A549 (cell line): ENCODE data around the gene LGALS3BP. TPM values are rescaled to one million over a fixed set of nuclear protein-coding genes. Genes with fewer than 3 reads are reported as not detected.
A peak's percentile ranks its signal among the peaks of the same experiment; 100 is the strongest.

Experiments used
- ATAC-seq, 2 experiments: fragments of 200-7000 bp in 1 of 2; fragments of >200 bp in 1 of 2; cut with Nextera tagmentation in 1 of 2; cut with Tn5 transposase in 1 of 2; 3 replicates each; pipeline versions ENCODE4 v1.8.0 to v1.9.1; 2018 to 2020; ENCODE audit warnings: mild to moderate bottlenecking in 1 of 2, moderate library complexity in 1 of 2
- CTCF ChIA-PET: fragments of 300-600 bp; sonication (Branson Sonifier 250); formaldehyde crosslinking; extraction: SDS; loops from one replicate; lab custom pipeline; 2021; ENCODE audit warnings: antibody characterized with exemption, inconsistent platforms; lab: Yijun Ruan, JAX
- POLR2A ChIA-PET: fragments of 350-600 bp; formaldehyde crosslinking; extraction: SDS; loops from one replicate; lab custom pipeline; 2021; ENCODE audit warnings: antibody characterized with exemption, inconsistent platforms; lab: Yijun Ruan, JAX
- DNase-seq, 2 experiments: peaks; one replicate each; pipeline versions ENCODE4 v3.0.0 to v3.0.0-alpha.2; 2011 to 2016; ENCODE audit warnings: low read depth in 1 of 2, low spot score in 1 of 2
- FAIRE-seq: peaks from 2 replicates; lab custom pipeline; 2011; peaks lifted over from hg19 to GRCh38; lab: Jason Lieb, UNC
- H3K27ac ChIP-seq, 2 experiments: fragments of >200 bp; sonication (Bioruptor Twin); formaldehyde crosslinking; 3 replicates each; pipeline ENCODE4 v1.5.1; 2016 to 2017
- H3K4me1 ChIP-seq: fragments of >200 bp; sonication (Bioruptor Twin); formaldehyde crosslinking; 3 replicates; pipeline ENCODE4 v1.6.1; 2016
- H3K4me2 ChIP-seq: fragments of >200 bp; sonication (Bioruptor Twin); formaldehyde crosslinking; 3 replicates; pipeline ENCODE4 v1.6.1; 2016
- H3K4me3 ChIP-seq: fragments of >200 bp; sonication (Bioruptor Twin); formaldehyde crosslinking; 3 replicates; pipeline ENCODE4 v1.5.1; 2016
- H3K9me3 ChIP-seq: fragments of >200 bp; sonication (Bioruptor Twin); formaldehyde crosslinking; 3 replicates; pipeline ENCODE4 v1.6.1; 2016
- CBX2 ChIP-seq: fragments of 200-600 bp; sonication (generic); IDR thresholded peaks from 2 replicates; pipeline ENCODE4 v1.6.1; 2016; ENCODE audit warnings: low read depth, mild to moderate bottlenecking, borderline replicate concordance
- CEBPB ChIP-seq, 2 experiments: fragments of >200 bp in 1 of 2; sonication (Bioruptor Twin) in 1 of 2; formaldehyde crosslinking in 1 of 2; IDR thresholded peaks; 2 replicates each; pipeline ENCODE4 v1.6.1; 2012 to 2016
- CHD4 ChIP-seq: fragments of 200-600 bp; sonication (generic); IDR thresholded peaks from 2 replicates; pipeline ENCODE4 v1.6.1; 2016; ENCODE audit warnings: antibody characterized with exemption, mild to moderate bottlenecking, borderline replicate concordance
- EP300 ChIP-seq, 2 experiments: fragments of >200 bp; sonication (Bioruptor Twin); formaldehyde crosslinking; IDR thresholded peaks; 2 replicates in 1 of 2; 3 replicates in 1 of 2; pipeline ENCODE4 v1.6.1; 2016 to 2017
- HES2 ChIP-seq: fragments of >200 bp; sonication (Bioruptor Twin); formaldehyde crosslinking; IDR thresholded peaks from 2 replicates; pipeline ENCODE4 v1.6.1; 2016
- HOXB13 ChIP-seq: fragments of 250-450 bp; sonication (Bioruptor Pico); IDR thresholded peaks from 2 replicates; pipeline ENCODE4 v1.5.0; 2020; ENCODE audit warnings: low read depth, mild to moderate bottlenecking, moderate library complexity
- JUN ChIP-seq, 2 experiments: fragments of >200 bp; sonication (Bioruptor Twin); formaldehyde crosslinking; IDR thresholded peaks; 2 replicates in 1 of 2; 3 replicates in 1 of 2; pipeline ENCODE4 v1.6.1; 2016 to 2017
- KDM5A ChIP-seq: fragments of 200-600 bp; sonication (generic); IDR thresholded peaks from 2 replicates; pipeline ENCODE4 v1.6.1; 2016; ENCODE audit warnings: antibody characterized with exemption, mild to moderate bottlenecking
- MAFK ChIP-seq: fragments of 450-650 bp; IDR thresholded peaks from 2 replicates; pipeline ENCODE4 v1.6.1; 2014; ENCODE audit not compliant: partially characterized antibody
- NFE2L2 ChIP-seq: fragments of 150-350 bp; conservative IDR thresholded peaks from 2 replicates; pipeline ENCODE4 v1.6.1; 2014; ENCODE audit warnings: low read length
- NPAS2 ChIP-seq: fragments of 250-450 bp; sonication (Bioruptor Pico); IDR thresholded peaks from 2 replicates; pipeline ENCODE4 v1.8.0; 2022; ENCODE audit warnings: mild to moderate bottlenecking, moderate library complexity, borderline replicate concordance
- PHF8 ChIP-seq: fragments of 200-600 bp; sonication (generic); IDR thresholded peaks from 2 replicates; pipeline ENCODE4 v1.6.1; 2016; ENCODE audit warnings: low read depth, mild to moderate bottlenecking, antibody characterized with exemption, moderate library complexity, borderline replicate concordance
- RAD21 ChIP-seq, 2 experiments: fragments of >200 bp in 1 of 2; sonication (Bioruptor Twin) in 1 of 2; formaldehyde crosslinking in 1 of 2; IDR thresholded peaks in 1 of 2; conservative IDR thresholded peaks in 1 of 2; 2 replicates in 1 of 2; 3 replicates in 1 of 2; pipeline ENCODE4 v1.6.1; 2012 to 2018; ENCODE audit warnings: inconsistent platforms in 1 of 2
- RNF2 ChIP-seq: fragments of 200-600 bp; sonication (generic); IDR thresholded peaks from 2 replicates; pipeline ENCODE4 v1.6.1; 2016; ENCODE audit warnings: low read depth, mild to moderate bottlenecking, antibody characterized with exemption, moderate library complexity, borderline replicate concordance
- SREBF2 ChIP-seq: fragments of 450-650 bp; IDR thresholded peaks from 2 replicates; pipeline ENCODE4 v1.6.1; 2014; ENCODE audit warnings: mild to moderate bottlenecking, moderate library complexity
- ZFP36 ChIP-seq: fragments of 450-650 bp; IDR thresholded peaks from 2 replicates; pipeline ENCODE4 v1.6.1; 2014; ENCODE audit warnings: borderline replicate concordance; ENCODE audit not compliant: partially characterized antibody
- WGBS: methylation state at CpG from one replicate; pipeline ENCODE4 v1.1.6; 2017; ENCODE audit errors: missing lambda C conversion rate; 5-methylcytosine and 5-hydroxymethylcytosine counted together
- polyA plus RNA-seq, 4 experiments: library from polyadenylated mRNA; depleted of rRNA in 3 of 4; stranded (reverse); fragments of >200 nt; fragmentation: RNase III in 1 of 4; extraction: RNeasy Plus Mini Kit Qiagen cat#74134 plus additional on column Dnase treatment in 1 of 4; gene quantifications; 2 replicates in 3 of 4; 3 replicates in 1 of 4; pipeline ENCODE4 v1.2.3, GENCODE V29; 2011 to 2017
- TF ChIP-seq, protein P1 (sequence below): fragments of >200 bp; sonication (Bioruptor Twin); formaldehyde crosslinking; IDR thresholded peaks from 3 replicates; pipeline ENCODE4 v1.6.1; 2016

LGALS3BP gene
- polyA plus RNA-seq, 2 of the 4 experiments (the other 2 are of a cell fraction): 28.3 to 60.0 TPM

DNA sequence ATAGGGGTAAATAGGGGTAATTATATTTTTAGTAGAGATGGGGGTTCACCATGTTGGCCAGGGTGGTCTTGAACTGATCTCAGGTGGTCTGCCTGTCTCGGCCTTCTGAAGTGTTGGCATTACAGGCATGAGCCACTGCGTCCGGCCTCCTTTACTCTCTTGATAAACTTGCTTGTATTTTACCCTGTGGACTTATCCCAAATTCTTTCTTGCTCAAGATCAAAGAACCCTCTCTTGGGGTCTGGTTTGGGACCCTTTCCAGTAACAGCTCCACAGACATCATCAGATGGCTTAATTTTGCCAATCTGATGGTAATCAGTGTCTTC is 38.6 kb upstream of the LGALS3BP start:
- DNase-seq (no peak), FAIRE-seq (no peak), ATAC-seq (no peak)
- ChIA-PET CTCF (interaction anchor here (0.6 to 14.8 kb wide), 13 partner anchors 9 to 690 kb away, joined by 3 to 376 read pairs (median 4); partner anchors contain the start of gene CANT1), POLR2A (no interaction called here)
- 71% methylated on average over 3 of the region's 3 CpGs for WGBS
- Histone ChIP-seq H3K4me1 (peaks cover 7% of the 10 kb centered on the region; the same call in 2 of the 3 replicates), H3K4me3 (no peak overlapping the region), H3K9me3 (peaks cover 14% of the 10 kb centered on the region; the same call in 1 of the 3 replicates), H3K4me2 (no peak overlapping the region), H3K27ac (no peak overlapping the region)
- no peak for TF ChIP-seq RNF2

- WGBS: 55% methylated on average over 6 of the region's 6 CpGs
- ATAC-seq: no peak
- POLR2A ChIA-PET: no interaction called here
- FAIRE-seq: no peak
- Histone ChIP-seq H3K4me1 (peaks cover 5% of the 10 kb centered on the region; the same call in 1 of the 3 replicates), H3K4me3 (no peak overlapping the region), H3K4me2 (no peak overlapping the region), H3K9me3 (peaks cover 14% of the 10 kb centered on the region; the same call in 1 of the 3 replicates), H3K27ac (no peak overlapping the region)
- DNase-seq: no peak
- CTCF ChIA-PET: interaction anchor here (0.6 to 14.8 kb wide), 13 partner anchors 8 to 819 kb away, joined by 3 to 376 read pairs (median 4); partner anchors contain the start of gene CANT1
- TF ChIP-seq PHF8 (no peak), ZFP36 (no peak), RAD21 (conservative IDR thresholded peaks at IDR 0.05 in 1 of 2, IDR thresholded peaks at IDR 0.05 in 1 of 2) (no peak), SREBF2 (no peak), CBX2 (no peak), CHD4 (no peak), HES2 (no peak), KDM5A (no peak), CEBPB (IDR thresholded peaks at IDR 0.05) (no peak), HOXB13 (CRISPR knock-in tag) (no peak), EP300 (IDR thresholded peaks at IDR 0.05) (no peak), NFE2L2 (no peak), MAFK (no peak), NPAS2 (CRISPR knock-in tag) (no peak), JUN (IDR thresholded peaks at IDR 0.05) (no peak)
- TF ChIP-seq, protein P1, sequence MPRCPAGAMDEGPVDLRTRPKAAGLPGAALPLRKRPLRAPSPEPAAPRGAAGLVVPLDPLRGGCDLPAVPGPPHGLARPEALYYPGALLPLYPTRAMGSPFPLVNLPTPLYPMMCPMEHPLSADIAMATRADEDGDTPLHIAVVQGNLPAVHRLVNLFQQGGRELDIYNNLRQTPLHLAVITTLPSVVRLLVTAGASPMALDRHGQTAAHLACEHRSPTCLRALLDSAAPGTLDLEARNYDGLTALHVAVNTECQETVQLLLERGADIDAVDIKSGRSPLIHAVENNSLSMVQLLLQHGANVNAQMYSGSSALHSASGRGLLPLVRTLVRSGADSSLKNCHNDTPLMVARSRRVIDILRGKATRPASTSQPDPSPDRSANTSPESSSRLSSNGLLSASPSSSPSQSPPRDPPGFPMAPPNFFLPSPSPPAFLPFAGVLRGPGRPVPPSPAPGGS: no peak
Observed at GRCh38 chr17:79017546-79018369, 38.0 kb upstream of the LGALS3BP start.

DNA sequence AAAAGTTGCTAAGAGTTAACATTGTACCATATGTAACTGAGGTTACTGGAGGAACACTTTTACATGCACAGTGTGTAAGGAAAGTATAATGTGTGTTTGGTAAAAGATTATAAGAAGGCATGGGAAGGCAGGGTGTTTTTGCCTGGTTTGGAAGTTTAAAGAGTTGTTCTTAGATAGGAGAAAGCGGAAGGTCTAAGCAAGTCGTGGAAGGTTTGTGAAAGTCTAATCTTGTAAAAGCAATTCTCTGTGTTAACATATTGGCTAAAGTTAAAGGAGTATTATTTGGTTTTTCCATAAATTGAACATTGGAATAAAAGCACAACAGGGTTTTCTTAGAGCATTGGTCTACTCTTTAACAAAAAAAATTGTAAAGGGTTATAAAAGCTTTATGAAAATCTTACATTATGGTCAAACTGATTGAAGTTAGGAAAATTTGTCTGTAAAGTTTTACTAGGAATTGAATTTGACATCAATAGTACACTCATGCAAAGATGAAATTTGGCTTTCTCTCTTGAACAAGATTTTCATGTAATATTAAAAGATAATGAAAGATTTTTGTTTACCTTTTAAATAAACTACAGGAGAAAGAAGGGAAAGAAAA is 34.5 kb upstream of the LGALS3BP start:
- Histone ChIP-seq H3K27ac (no peak overlapping the region), H3K4me2 (no peak overlapping the region), H3K9me3 (peaks cover 14% of the 10 kb centered on the region; the same call in 1 of the 3 replicates), H3K4me1 (peaks cover 6% of the 10 kb centered on the region), H3K4me3 (no peak overlapping the region)
- POLR2A ChIA-PET: no interaction called here
- no peak for DNase-seq
- 79% methylated on average over 2 of the region's 2 CpGs for WGBS
- FAIRE-seq: no peak
- CTCF ChIA-PET: interaction anchor here (1.1 to 14.8 kb wide), 7 partner anchors 18 to 379 kb away, joined by 4 to 376 read pairs (median 10); no protein-coding TSS in a partner anchor
- no peak for TF ChIP-seq CBX2
- peak; percentile 81 for TF ChIP-seq ZFP36
- no peak for TF ChIP-seq RAD21 (conservative IDR thresholded peaks at IDR 0.05 in 1 of 2, IDR thresholded peaks at IDR 0.05 in 1 of 2)
- TF ChIP-seq, all 56 proteins: peak for 1
- no peak for ATAC-seq
